SJCRH30 (cell line): Measurements from ENCODE around the gene RHBDL3. TPM values are rescaled to one million over a fixed set of nuclear protein-coding genes. Genes with fewer than 3 reads are reported as not detected.

Experiments used
- DNase-seq, 2 experiments: peaks; one replicate each; pipeline ENCODE4 v3.0.0-alpha.2; 2015 to 2020
- H3K27ac ChIP-seq: fragments of 250-450 bp; sonication (Bioruptor Pico); 2 replicates; pipeline ENCODE4 v1.5.1; 2020; ENCODE audit warnings: mild to moderate bottlenecking, moderate library complexity
- H3K27me3 ChIP-seq: fragments of 250-450 bp; sonication (Bioruptor Pico); 2 replicates; pipeline ENCODE4 v1.5.1; 2020; ENCODE audit warnings: mild to moderate bottlenecking, moderate library complexity
- H3K36me3 ChIP-seq: fragments of 250-450 bp; sonication (Bioruptor Pico); 2 replicates; pipeline ENCODE4 v1.5.1; 2020; ENCODE audit warnings: mild to moderate bottlenecking, moderate library complexity
- H3K4me1 ChIP-seq: fragments of 250-450 bp; sonication (Bioruptor Pico); 2 replicates; pipeline ENCODE4 v1.5.1; 2020; ENCODE audit warnings: mild to moderate bottlenecking, moderate library complexity
- H3K4me3 ChIP-seq: fragments of 250-450 bp; sonication (Bioruptor Pico); 2 replicates; pipeline ENCODE4 v1.5.1; 2020; ENCODE audit warnings: mild to moderate bottlenecking, moderate library complexity
- H3K9me3 ChIP-seq: fragments of 250-450 bp; sonication (Bioruptor Pico); replicated peaks from 2 replicates; pipeline ENCODE4 v1.5.1; 2020; ENCODE audit warnings: mild to moderate bottlenecking, moderate library complexity
- total RNA-seq: library from RNA; depleted of rRNA; stranded (reverse); fragments of >200 nt; shearing (Covaris generic); gene quantifications from 2 replicates; pipeline ENCODE4 v1.2.3, GENCODE V29; 2014

The RHBDL3 gene
- total RNA-seq, 1 experiment from 2014 or later, result not detected

DNA sequence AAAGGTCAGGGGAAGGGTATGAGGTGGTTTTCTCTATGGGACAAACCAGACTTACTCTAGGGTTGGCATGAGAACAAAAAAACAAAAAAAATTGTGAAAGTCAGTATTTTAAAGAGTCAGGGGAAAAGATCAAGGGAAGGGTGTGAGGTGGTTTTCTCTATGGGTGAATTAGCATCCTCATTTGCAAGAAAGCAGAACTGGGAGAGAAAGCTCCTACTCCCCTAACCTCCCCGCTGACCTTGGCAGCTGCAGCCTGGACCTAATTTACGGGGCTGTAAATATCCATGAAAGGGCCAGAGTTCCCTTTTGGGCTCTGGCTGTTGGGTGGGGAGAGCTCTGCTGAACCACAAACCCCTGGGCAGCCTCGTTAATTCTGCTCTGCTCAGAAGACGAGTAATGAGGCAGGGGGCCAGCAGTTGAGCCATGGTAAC lies 10.6 kb downstream of the RHBDL3 start:
- Histone ChIP-seq H3K4me1 (peaks cover 34% of the 10 kb centered on the region), H3K4me3 (no peak overlapping the region), H3K27me3 (no peaks in the 10 kb centered on the region; the same call in 1 of the 2 replicates), H3K9me3 (no peaks in the 10 kb centered on the region), H3K27ac (0 out of 2 replicates have a peak overlapping the region, but pooled peaks have one; percentile 32), H3K36me3 (no peaks in the 10 kb centered on the region)
- DNase-seq, result peak; percentile 66 to 73

- Histone ChIP-seq H3K27ac (no peak overlapping the region), H3K9me3 (no peaks in the 10 kb centered on the region), H3K36me3 (no peaks in the 10 kb centered on the region), H3K4me1 (peaks cover 34% of the 10 kb centered on the region), H3K27me3 (no peaks in the 10 kb centered on the region; the same call in 1 of the 2 replicates), H3K4me3 (no peak overlapping the region)
- peak; percentile 48 to 64 for DNase-seq
Measured at GRCh38 chr17:32277284-32277683, 11.7 kb downstream of the RHBDL3 start.

DNA sequence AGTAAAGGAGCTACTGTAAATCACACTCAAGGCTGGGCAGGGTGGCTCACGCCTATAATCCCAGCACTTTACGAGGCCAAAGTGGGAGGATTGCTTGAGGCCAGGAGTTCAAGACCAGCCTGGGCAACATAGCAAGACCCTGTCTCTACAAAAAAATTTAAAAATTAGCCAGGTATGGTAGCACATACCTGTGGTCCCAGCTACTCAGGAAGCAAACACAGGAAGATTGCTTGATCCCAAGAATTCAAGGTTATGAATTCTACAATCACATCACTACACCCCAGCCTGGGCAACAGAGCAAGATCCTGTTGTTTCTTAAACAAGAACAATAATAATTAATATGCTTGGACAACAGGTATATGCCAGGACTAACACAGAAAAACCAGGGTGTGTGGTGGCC lies 13.2 kb downstream of the RHBDL3 start:
- no peaks in the 10 kb centered on the region for H3K36me3 ChIP-seq
- H3K27ac ChIP-seq, result no peak overlapping the region
- no peak overlapping the region for H3K4me3 ChIP-seq
- H3K9me3 ChIP-seq, result no peaks in the 10 kb centered on the region
- peaks cover 34% of the 10 kb centered on the region for H3K4me1 ChIP-seq
- no peaks in the 10 kb centered on the region; the same call in 1 of the 2 replicates for H3K27me3 ChIP-seq
- DNase-seq, result no peak

- no peak overlapping the region for H3K27ac ChIP-seq
- H3K27me3 ChIP-seq, result no peaks in the 10 kb centered on the region; the same call in 1 of the 2 replicates
- H3K4me1 ChIP-seq, result peaks cover 27% of the 10 kb centered on the region
- no peak overlapping the region for H3K4me3 ChIP-seq
- H3K9me3 ChIP-seq, result no peaks in the 10 kb centered on the region
- H3K36me3 ChIP-seq, result no peaks in the 10 kb centered on the region
- DNase-seq, result peak; percentile 44 to 64
Measured at GRCh38 chr17:32279891-32280716, 14.5 kb downstream of the RHBDL3 start.

- no peak overlapping the region for H3K4me3 ChIP-seq
- H3K9me3 ChIP-seq, result no peaks in the 10 kb centered on the region
- peaks cover 18% of the 10 kb centered on the region for H3K4me1 ChIP-seq
- peak; percentile 22 to 40 for DNase-seq
- H3K27ac ChIP-seq, result no peak overlapping the region
- H3K27me3 ChIP-seq, result peaks cover 4% of the 10 kb centered on the region; the same call in 1 of the 2 replicates
- no peaks in the 10 kb centered on the region for H3K36me3 ChIP-seq
Measured at GRCh38 chr17:32281011-32281451, 15.4 kb downstream of the RHBDL3 start.

DNA sequence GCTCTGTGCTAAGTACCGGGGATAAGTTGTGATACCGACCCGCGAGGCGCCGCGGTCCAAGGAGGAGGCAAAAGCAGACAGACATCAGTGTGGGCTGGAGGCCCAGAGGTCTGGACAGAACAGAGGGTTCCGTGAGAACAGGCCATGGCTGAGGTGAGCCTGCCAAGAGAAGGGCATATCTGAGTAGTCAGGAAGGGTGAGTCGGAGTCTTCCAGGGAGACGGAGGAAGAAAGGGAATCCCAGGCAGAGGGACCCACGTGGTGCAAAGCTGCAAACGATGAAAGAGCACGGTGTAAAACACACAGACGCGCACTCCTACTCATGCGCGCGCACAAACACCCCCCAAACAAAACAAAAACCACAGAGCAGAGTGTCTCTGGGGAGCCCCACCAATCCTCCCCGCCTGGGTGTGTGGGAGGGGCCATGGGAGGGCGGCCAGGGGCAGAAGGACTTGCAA lies 18.1 kb downstream of the RHBDL3 start:
- Histone ChIP-seq H3K4me3 (no peak overlapping the region), H3K27ac (no peak overlapping the region), H3K9me3 (no peaks in the 10 kb centered on the region), H3K4me1 (peaks cover 11% of the 10 kb centered on the region; the same call in 1 of the 2 replicates), H3K27me3 (peaks cover 10% of the 10 kb centered on the region), H3K36me3 (no peaks in the 10 kb centered on the region)
- DNase-seq, result no peak

DNA sequence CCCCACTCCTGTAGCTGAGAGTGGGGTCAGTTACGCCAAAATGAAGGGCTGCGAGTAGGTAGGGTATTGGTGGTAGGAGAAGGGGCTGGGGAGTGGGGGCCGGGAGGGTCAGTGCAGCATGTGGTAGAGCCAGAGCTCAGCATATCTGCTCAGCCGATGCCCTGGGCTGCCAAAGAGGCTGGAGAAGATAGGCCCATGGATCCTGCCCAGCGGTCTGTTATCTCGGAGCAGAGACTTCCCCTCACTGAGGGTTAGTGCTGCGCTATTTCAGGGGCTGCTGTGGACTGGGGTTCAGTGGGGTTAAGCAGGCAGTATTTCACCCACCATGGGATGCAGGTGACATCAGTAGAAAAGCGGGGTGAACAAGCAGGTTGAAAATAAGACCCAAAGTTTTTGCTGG lies 19.7 kb downstream of the RHBDL3 start:
- Histone ChIP-seq H3K4me1 (peaks cover 4% of the 10 kb centered on the region; the same call in 1 of the 2 replicates), H3K36me3 (no peaks in the 10 kb centered on the region), H3K27me3 (peaks cover 17% of the 10 kb centered on the region), H3K4me3 (no peak overlapping the region), H3K9me3 (no peaks in the 10 kb centered on the region), H3K27ac (no peak overlapping the region)
- DNase-seq, result no peak

DNA sequence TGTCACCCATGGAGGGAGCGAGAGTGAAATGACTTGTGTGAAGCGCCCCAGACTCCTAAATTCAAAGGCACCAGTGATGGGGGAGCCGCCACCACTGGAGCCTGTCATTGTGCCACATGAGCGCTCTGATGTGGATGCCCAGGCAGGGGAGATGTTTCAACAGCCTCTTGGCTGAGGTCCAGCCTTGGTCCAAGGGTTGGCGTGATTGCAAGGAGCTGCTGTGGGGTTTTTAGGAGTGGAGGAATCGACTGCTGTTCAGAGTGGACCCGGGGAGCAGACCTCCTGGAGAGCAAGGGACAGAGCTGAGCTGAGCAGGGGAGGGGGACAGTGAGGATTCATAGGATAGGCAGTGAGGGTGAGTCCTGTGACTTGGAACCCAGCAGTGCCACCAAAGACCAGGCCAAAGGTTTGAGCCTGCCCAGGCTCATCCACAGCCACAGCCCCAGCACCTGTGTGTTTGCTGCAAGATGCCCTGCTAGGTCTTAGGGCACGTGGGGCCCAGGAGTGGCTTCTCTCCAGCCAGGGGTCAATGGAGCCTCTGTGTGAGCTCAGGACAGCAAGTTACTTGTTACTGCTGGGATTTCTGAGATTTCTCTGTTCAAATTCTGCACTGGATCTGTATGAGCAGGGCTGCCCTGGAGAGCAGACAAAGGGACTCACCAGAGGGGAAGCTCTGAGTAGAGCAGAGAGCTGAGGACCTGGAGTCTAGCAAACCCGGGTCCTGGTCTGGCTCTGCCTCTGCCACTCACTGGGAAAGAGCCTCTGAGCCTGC lies 20.3 kb downstream of the RHBDL3 start:
- Histone ChIP-seq H3K36me3 (no peaks in the 10 kb centered on the region), H3K4me3 (no peak overlapping the region), H3K27ac (no peak overlapping the region), H3K27me3 (peaks cover 17% of the 10 kb centered on the region), H3K4me1 (0 out of 2 replicates have a peak, but pooled peaks cover under 1% of the 10 kb centered on the region), H3K9me3 (no peaks in the 10 kb centered on the region)
- no peak for DNase-seq

DNA sequence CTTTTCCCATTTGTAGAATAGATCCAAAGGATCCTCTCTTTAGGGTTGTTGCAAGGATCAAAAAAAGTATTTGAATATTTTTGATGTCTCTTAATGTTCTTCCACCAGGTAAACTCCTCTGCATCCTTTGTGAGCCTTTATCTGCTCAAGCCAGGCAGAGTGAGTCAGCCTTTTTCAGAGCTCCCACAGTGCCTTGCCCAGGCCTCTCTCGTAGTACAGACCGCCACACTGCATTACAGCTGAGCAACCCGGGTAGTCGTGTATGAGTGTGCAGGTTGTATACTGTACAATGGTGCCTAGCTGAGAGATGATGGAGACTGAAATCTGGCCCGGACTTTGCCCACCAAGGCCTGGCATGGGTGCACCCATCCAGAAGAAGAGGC lies 20.9 kb downstream of the RHBDL3 start:
- Histone ChIP-seq H3K9me3 (no peaks in the 10 kb centered on the region), H3K4me3 (no peak overlapping the region), H3K36me3 (no peaks in the 10 kb centered on the region), H3K27ac (no peak overlapping the region), H3K4me1 (no peaks in the 10 kb centered on the region), H3K27me3 (peaks cover 17% of the 10 kb centered on the region)
- no peak for DNase-seq

GRCh38 chr17:32287804-32288511 lies 22.3 kb downstream of the RHBDL3 start:
- Histone ChIP-seq H3K4me3 (no peak overlapping the region), H3K9me3 (no peaks in the 10 kb centered on the region), H3K27me3 (peaks cover 17% of the 10 kb centered on the region; the same call in 1 of the 2 replicates), H3K4me1 (no peaks in the 10 kb centered on the region), H3K27ac (no peak overlapping the region), H3K36me3 (no peaks in the 10 kb centered on the region)
- DNase-seq, result no peak

GRCh38 chr17:32288615-32289014 lies 23.0 kb downstream of the RHBDL3 start:
- Histone ChIP-seq H3K27me3 (peaks cover 17% of the 10 kb centered on the region; the same call in 1 of the 2 replicates), H3K9me3 (no peaks in the 10 kb centered on the region), H3K36me3 (no peaks in the 10 kb centered on the region), H3K4me1 (no peaks in the 10 kb centered on the region), H3K4me3 (no peak overlapping the region), H3K27ac (no peak overlapping the region)
- DNase-seq, result no peak

DNA sequence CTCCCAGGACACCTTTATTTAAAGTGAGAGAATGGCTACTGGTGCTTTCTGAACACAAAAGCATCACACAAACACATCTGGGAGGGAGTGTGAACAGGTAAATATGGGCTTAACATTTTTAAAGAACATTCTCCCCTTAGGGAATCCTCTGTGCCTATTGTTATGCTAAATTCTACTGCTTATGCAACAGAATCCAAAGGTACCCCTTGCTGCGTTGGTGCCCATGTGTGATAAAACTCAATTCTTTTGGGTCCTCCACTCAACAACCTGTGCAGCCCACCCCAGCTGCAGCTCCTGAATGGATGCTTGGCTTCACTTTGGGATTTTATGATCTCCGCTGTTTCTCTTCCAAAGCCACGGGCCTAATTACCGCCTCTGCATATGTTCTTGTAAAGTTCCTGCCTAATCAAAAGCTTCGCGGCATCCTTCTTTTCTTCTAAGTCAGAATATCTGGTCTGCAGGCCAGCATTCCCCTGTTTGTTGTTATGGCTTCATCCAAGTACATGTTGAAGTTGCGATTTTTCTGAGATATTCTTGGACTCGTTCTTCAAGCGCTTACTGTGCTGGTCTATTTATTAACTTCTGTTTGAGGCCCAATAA lies 23.9 kb downstream of the RHBDL3 start:
- Histone ChIP-seq H3K4me3 (no peak overlapping the region), H3K27ac (no peak overlapping the region), H3K4me1 (no peaks in the 10 kb centered on the region), H3K36me3 (no peaks in the 10 kb centered on the region), H3K9me3 (no peaks in the 10 kb centered on the region), H3K27me3 (peaks cover 17% of the 10 kb centered on the region; the same call in 1 of the 2 replicates)
- no peak for DNase-seq

DNA sequence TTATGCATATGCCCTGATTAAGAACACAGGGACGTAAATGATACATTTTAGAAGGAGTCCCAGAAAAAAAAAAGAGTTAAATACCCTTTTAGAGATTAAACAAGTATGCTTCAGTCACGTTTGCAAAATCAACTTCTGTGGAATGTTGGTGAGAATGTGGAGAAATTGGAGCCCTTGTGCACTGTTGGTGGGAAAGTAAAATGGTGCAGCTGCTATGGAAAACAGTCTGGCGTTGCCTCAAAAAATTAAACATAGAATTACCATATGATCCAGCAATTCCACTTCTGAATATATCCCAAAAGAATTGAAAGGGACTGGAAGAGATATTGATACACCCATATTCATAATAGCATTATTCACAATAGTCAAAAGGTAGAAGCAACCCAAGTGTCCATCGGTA lies 26.5 kb downstream of the RHBDL3 start:
- Histone ChIP-seq H3K4me1 (no peaks in the 10 kb centered on the region), H3K27me3 (peaks cover 16% of the 10 kb centered on the region; the same call in 1 of the 2 replicates), H3K36me3 (no peaks in the 10 kb centered on the region), H3K9me3 (no peaks in the 10 kb centered on the region), H3K27ac (no peak overlapping the region), H3K4me3 (no peak overlapping the region)
- DNase-seq, result no peak

DNA sequence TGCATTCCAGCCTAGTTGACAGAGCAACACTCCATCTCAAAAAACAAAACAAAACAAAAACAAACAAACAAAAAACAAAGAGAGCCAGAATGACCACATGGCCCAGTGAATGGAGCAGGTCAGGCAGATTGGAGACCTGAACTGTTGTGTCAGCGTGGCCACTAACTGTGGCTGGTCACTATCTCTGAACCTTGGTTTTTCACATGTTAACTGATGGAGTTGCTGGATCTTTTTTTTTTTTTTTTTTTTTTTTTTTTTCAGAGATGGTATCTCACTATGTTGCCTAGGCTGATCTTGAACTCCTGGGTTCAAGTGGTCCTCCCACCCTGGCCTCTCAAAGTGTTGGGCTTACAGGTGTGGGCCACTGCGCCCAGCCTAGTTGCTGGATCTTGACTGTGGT lies 31.8 kb downstream of the RHBDL3 start:
- no peak for DNase-seq
- Histone ChIP-seq H3K36me3 (no peaks in the 10 kb centered on the region), H3K27ac (no peak overlapping the region), H3K4me3 (no peak overlapping the region), H3K27me3 (peaks cover 16% of the 10 kb centered on the region; the same call in 1 of the 2 replicates), H3K4me1 (peaks cover 14% of the 10 kb centered on the region), H3K9me3 (no peaks in the 10 kb centered on the region)
